WTC11 (cell line): ENCODE measurements around the gene PLCB2. TPM values are rescaled to one million over a fixed set of nuclear protein-coding genes. Genes with fewer than 3 reads are reported as not detected.

Experiments
- ATAC-seq: fragments of 200-7000 bp; cut with Tn5 transposase; 2 replicates; pipeline ENCODE4 v1.10.0; 2021; ENCODE audit warnings: mild to moderate bottlenecking, moderate library complexity
- CTCF ChIA-PET: fragments of 300-600 bp; sonication (Branson Sonifier 250); formaldehyde crosslinking; loops from one replicate; lab custom pipeline; 2021; ENCODE audit warnings: antibody characterized with exemption; lab: Charles Lee
- POLR2A ChIA-PET: fragments of 350-600 bp; sonication (Branson Sonifier 250); formaldehyde crosslinking; loops from one replicate; lab custom pipeline; 2021; ENCODE audit warnings: antibody characterized with exemption; lab: Charles Lee
- DNase-seq: peaks from one replicate; pipeline ENCODE4 v3.0.0; 2021; ENCODE audit warnings: low spot score
- H3K27ac Mint-ChIP-seq: 2 replicates; pipeline ENCODE4 v1.8.0; 2021; ENCODE audit warnings: mixed read lengths
- H3K27me3 Mint-ChIP-seq: 2 replicates; pipeline ENCODE4 v1.8.0; 2021; ENCODE audit warnings: low read depth, mild to moderate bottlenecking, moderate library complexity, mixed read lengths
- H3K36me3 Mint-ChIP-seq: 2 replicates; pipeline ENCODE4 v1.8.0; 2021; ENCODE audit warnings: mixed read lengths
- H3K4me1 Mint-ChIP-seq: 2 replicates; pipeline ENCODE4 v1.8.0; 2022; ENCODE audit warnings: mixed read lengths
- H3K4me3 Mint-ChIP-seq: 2 replicates; pipeline ENCODE4 v1.8.0; 2021; ENCODE audit warnings: mild to moderate bottlenecking, moderate library complexity, mixed read lengths
- H3K9me3 Mint-ChIP-seq: 2 replicates; pipeline ENCODE4 v1.8.0; 2021; ENCODE audit warnings: mixed read lengths
- ATF1 ChIP-seq: sonication (generic); formaldehyde crosslinking; IDR thresholded peaks from 2 replicates; pipeline ENCODE4 v1.8.1; 2023; ENCODE audit warnings: mild to moderate bottlenecking, moderate library complexity, missing genetic modification reagents
- CBFB ChIP-seq: sonication (generic); formaldehyde crosslinking; IDR thresholded peaks from 2 replicates; pipeline ENCODE4 v1.8.1; 2022; ENCODE audit warnings: mild to moderate bottlenecking, low read depth, missing genetic modification reagents
- ELF4 ChIP-seq: sonication (generic); formaldehyde crosslinking; IDR thresholded peaks from 2 replicates; pipeline ENCODE4 v1.8.1; 2022; ENCODE audit warnings: low read depth, mild to moderate bottlenecking, moderate library complexity, missing genetic modification reagents
- EMX1 ChIP-seq: fragments of 250-450 bp; sonication (Bioruptor Pico); IDR thresholded peaks from 2 replicates; pipeline ENCODE4 v1.8.0; 2021; ENCODE audit warnings: mild to moderate bottlenecking
- GTF2I ChIP-seq: fragments of 250-450 bp; sonication (Bioruptor Pico); conservative IDR thresholded peaks from 2 replicates; pipeline ENCODE4 v1.4.0; 2021; ENCODE audit warnings: mild to moderate bottlenecking
- NFYB ChIP-seq: sonication (generic); formaldehyde crosslinking; conservative IDR thresholded peaks from 2 replicates; pipeline ENCODE4 v1.8.0; 2022; ENCODE audit warnings: low read depth, missing genetic modification reagents
- PRRX2 ChIP-seq: fragments of 250-450 bp; sonication (Bioruptor Pico); IDR thresholded peaks from 2 replicates; pipeline ENCODE4 v1.8.0; 2021; ENCODE audit warnings: mild to moderate bottlenecking
- RORB ChIP-seq: fragments of 250-450 bp; sonication (Bioruptor Pico); IDR thresholded peaks from 2 replicates; pipeline ENCODE4 v1.9.0; 2021; ENCODE audit warnings: mild to moderate bottlenecking
- SMAD3 ChIP-seq: sonication (generic); formaldehyde crosslinking; IDR thresholded peaks from 2 replicates; pipeline ENCODE4 v1.8.0; 2022; ENCODE audit warnings: missing genetic modification reagents, mild to moderate bottlenecking, borderline replicate concordance
- TEAD1 ChIP-seq: sonication (generic); formaldehyde crosslinking; IDR thresholded peaks from 2 replicates; pipeline ENCODE4 v1.8.0; 2022; ENCODE audit warnings: mild to moderate bottlenecking, missing genetic modification reagents
- ZNF396 ChIP-seq: fragments of 250-450 bp; sonication (Bioruptor Pico); IDR thresholded peaks from 2 replicates; pipeline ENCODE4 v1.8.0; 2021; ENCODE audit warnings: mild to moderate bottlenecking, moderate library complexity, borderline replicate concordance
- total RNA-seq: library from RNA; stranded (reverse); gene quantifications from 3 replicates; pipeline ENCODE4 v1.2.3, GENCODE V29; 2021
- TF ChIP-seq, protein P1 (sequence below): sonication (generic); formaldehyde crosslinking; IDR thresholded peaks from 2 replicates; pipeline ENCODE4 v1.8.0; 2023; ENCODE audit warnings: missing genetic modification reagents
- TF ChIP-seq, protein P2 (sequence below): sonication (generic); formaldehyde crosslinking; IDR thresholded peaks from 2 replicates; pipeline ENCODE4 v1.8.0; 2022; ENCODE audit warnings: mild to moderate bottlenecking, missing genetic modification reagents
- TF ChIP-seq, protein P3 (sequence below): fragments of 250-450 bp; sonication (Bioruptor Pico); IDR thresholded peaks from 2 replicates; pipeline ENCODE4 v1.9.0; 2021; ENCODE audit warnings: mild to moderate bottlenecking
- TF ChIP-seq, protein P4 (sequence below): sonication (generic); formaldehyde crosslinking; conservative IDR thresholded peaks from 2 replicates; pipeline ENCODE4 v1.8.1; 2023; ENCODE audit warnings: mild to moderate bottlenecking, low read depth, missing genetic modification reagents, moderate library complexity
- TF ChIP-seq, protein P5 (sequence below): sonication (generic); formaldehyde crosslinking; IDR thresholded peaks from 2 replicates; pipeline ENCODE4 v1.8.1; 2023; ENCODE audit warnings: mild to moderate bottlenecking, moderate library complexity, missing genetic modification reagents
- TF ChIP-seq, protein P6 (sequence below): fragments of 250-450 bp; sonication (Bioruptor Pico); IDR thresholded peaks from 2 replicates; pipeline ENCODE4 v1.8.0; 2021; ENCODE audit warnings: mild to moderate bottlenecking

Gene PLCB2
- total RNA-seq, 1 experiment from 2014 or later = 15.2 TPM

DNA sequence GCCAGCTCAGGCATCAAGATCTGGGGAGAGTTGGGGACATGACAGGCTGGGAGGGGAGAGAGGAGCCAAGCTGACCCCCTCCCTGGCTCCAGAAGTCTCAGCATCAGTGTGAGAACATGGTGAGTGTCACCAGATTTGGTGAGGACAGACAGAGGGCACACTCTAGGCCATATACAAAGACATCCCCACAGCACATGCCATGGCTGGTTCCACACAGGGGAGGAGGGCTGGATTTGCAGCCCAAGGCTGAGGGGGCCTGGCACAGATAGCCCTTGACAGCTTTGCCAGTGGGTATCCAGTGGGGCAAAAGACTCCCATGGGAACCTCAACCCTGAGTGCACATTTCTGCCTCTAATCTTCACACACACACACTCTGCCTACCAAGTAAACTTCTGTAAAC lies 14.7 kb downstream of the PLCB2 start:
- Mint-ChIP-seq H3K27me3 (peaks cover 42% of the 10 kb centered on the region), H3K9me3 (no peaks in the 10 kb centered on the region), H3K27ac (no peak overlapping the region), H3K36me3 (no peaks in the 10 kb centered on the region), H3K4me1 (peaks cover 27% of the 10 kb centered on the region), H3K4me3 (no peak overlapping the region)
- POLR2A ChIA-PET = interaction anchor here (1.0 kb wide), 1 partner anchor 8 kb away, joined by 3 read pairs; no protein-coding TSS in a partner anchor
- ATAC-seq (no peak), DNase-seq (no peak)
- CTCF ChIA-PET = interaction anchor here (0.6 to 13.0 kb wide), 6 partner anchors 13 to 160 kb away, joined by 3 to 341 read pairs (median 6); partner anchors contain the start of genes INAFM2 and PLCB2
- TF ChIP-seq NFYB (CRISPR knock-in tag) (no peak), RORB (CRISPR knock-in tag) (no peak), ZNF396 (CRISPR knock-in tag) (no peak), CBFB (no peak), EMX1 (CRISPR knock-in tag) (no peak), PRRX2 (CRISPR knock-in tag) (no peak), GTF2I (CRISPR knock-in tag) (no peak), TEAD1 (CRISPR knock-in tag) (no peak)
- TF ChIP-seq, protein P1, sequence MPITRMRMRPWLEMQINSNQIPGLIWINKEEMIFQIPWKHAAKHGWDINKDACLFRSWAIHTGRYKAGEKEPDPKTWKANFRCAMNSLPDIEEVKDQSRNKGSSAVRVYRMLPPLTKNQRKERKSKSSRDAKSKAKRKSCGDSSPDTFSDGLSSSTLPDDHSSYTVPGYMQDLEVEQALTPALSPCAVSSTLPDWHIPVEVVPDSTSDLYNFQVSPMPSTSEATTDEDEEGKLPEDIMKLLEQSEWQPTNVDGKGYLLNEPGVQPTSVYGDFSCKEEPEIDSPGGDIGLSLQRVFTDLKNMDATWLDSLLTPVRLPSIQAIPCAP (CRISPR knock-in tag) = no peak
- TF ChIP-seq, protein P2, sequence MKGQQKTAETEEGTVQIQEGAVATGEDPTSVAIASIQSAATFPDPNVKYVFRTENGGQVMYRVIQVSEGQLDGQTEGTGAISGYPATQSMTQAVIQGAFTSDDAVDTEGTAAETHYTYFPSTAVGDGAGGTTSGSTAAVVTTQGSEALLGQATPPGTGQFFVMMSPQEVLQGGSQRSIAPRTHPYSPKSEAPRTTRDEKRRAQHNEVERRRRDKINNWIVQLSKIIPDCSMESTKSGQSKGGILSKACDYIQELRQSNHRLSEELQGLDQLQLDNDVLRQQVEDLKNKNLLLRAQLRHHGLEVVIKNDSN = no peak
- TF ChIP-seq, protein P3, sequence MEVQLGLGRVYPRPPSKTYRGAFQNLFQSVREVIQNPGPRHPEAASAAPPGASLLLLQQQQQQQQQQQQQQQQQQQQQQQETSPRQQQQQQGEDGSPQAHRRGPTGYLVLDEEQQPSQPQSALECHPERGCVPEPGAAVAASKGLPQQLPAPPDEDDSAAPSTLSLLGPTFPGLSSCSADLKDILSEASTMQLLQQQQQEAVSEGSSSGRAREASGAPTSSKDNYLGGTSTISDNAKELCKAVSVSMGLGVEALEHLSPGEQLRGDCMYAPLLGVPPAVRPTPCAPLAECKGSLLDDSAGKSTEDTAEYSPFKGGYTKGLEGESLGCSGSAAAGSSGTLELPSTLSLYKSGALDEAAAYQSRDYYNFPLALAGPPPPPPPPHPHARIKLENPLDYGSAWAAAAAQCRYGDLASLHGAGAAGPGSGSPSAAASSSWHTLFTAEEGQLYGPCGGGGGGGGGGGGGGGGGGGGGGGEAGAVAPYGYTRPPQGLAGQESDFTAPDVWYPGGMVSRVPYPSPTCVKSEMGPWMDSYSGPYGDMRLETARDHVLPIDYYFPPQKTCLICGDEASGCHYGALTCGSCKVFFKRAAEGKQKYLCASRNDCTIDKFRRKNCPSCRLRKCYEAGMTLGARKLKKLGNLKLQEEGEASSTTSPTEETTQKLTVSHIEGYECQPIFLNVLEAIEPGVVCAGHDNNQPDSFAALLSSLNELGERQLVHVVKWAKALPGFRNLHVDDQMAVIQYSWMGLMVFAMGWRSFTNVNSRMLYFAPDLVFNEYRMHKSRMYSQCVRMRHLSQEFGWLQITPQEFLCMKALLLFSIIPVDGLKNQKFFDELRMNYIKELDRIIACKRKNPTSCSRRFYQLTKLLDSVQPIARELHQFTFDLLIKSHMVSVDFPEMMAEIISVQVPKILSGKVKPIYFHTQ (CRISPR knock-in tag) = no peak
- TF ChIP-seq, protein P4, sequence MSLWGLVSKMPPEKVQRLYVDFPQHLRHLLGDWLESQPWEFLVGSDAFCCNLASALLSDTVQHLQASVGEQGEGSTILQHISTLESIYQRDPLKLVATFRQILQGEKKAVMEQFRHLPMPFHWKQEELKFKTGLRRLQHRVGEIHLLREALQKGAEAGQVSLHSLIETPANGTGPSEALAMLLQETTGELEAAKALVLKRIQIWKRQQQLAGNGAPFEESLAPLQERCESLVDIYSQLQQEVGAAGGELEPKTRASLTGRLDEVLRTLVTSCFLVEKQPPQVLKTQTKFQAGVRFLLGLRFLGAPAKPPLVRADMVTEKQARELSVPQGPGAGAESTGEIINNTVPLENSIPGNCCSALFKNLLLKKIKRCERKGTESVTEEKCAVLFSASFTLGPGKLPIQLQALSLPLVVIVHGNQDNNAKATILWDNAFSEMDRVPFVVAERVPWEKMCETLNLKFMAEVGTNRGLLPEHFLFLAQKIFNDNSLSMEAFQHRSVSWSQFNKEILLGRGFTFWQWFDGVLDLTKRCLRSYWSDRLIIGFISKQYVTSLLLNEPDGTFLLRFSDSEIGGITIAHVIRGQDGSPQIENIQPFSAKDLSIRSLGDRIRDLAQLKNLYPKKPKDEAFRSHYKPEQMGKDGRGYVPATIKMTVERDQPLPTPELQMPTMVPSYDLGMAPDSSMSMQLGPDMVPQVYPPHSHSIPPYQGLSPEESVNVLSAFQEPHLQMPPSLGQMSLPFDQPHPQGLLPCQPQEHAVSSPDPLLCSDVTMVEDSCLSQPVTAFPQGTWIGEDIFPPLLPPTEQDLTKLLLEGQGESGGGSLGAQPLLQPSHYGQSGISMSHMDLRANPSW = no peak

DNA sequence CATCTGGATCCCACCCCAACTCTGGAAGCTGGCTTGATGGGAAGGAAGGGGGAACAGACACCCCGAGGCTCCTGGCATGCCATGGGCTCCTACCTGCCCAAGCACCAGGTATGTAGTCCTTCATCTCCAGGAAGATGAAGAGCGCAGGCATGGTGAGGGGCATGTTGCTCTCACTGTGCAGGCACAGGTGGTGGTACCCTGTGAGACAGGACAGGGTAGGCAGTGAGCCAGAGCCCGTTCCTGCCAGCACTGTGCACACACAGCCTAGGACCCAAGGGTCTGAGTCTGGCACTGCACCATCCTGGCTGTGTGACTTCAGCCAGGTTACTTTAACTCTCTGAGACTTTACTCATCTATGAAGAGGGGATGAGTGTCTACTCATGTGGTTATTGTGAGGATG lies 15.5 kb downstream of the PLCB2 start:
- no peak for ATAC-seq
- Mint-ChIP-seq H3K9me3 (no peaks in the 10 kb centered on the region), H3K4me3 (no peak overlapping the region), H3K27me3 (peaks cover 42% of the 10 kb centered on the region), H3K36me3 (no peaks in the 10 kb centered on the region), H3K4me1 (peaks cover 27% of the 10 kb centered on the region), H3K27ac (no peak overlapping the region)
- POLR2A ChIA-PET = interaction anchor here (1.4 kb wide), 1 partner anchor 131 kb away, joined by 4 read pairs; the partner anchor contains the start of gene BUB1B
- CTCF ChIA-PET = interaction anchor here (1.6 to 13.0 kb wide), 7 partner anchors 9 to 53 kb away, joined by 6 to 341 read pairs (median 15); partner anchors contain the start of genes ANKRD63 and PLCB2
- TF ChIP-seq ELF4 (CRISPR knock-in tag) = no peak
- TF ChIP-seq, protein P5, sequence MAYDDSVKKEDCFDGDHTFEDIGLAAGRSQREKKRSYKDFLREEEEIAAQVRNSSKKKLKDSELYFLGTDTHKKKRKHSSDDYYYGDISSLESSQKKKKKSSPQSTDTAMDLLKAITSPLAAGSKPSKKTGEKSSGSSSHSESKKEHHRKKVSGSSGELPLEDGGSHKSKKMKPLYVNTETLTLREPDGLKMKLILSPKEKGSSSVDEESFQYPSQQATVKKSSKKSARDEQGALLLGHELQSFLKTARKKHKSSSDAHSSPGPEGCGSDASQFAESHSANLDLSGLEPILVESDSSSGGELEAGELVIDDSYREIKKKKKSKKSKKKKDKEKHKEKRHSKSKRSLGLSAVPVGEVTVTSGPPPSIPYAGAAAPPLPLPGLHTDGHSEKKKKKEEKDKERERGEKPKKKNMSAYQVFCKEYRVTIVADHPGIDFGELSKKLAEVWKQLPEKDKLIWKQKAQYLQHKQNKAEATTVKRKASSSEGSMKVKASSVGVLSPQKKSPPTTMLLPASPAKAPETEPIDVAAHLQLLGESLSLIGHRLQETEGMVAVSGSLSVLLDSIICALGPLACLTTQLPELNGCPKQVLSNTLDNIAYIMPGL (CRISPR knock-in tag) = no peak
- TF ChIP-seq, protein P6, sequence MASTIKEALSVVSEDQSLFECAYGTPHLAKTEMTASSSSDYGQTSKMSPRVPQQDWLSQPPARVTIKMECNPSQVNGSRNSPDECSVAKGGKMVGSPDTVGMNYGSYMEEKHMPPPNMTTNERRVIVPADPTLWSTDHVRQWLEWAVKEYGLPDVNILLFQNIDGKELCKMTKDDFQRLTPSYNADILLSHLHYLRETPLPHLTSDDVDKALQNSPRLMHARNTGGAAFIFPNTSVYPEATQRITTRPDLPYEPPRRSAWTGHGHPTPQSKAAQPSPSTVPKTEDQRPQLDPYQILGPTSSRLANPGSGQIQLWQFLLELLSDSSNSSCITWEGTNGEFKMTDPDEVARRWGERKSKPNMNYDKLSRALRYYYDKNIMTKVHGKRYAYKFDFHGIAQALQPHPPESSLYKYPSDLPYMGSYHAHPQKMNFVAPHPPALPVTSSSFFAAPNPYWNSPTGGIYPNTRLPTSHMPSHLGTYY (CRISPR knock-in tag) = no peak
- no peak for TF ChIP-seq SMAD3 (CRISPR knock-in tag)
- TF ChIP-seq ATF1 (CRISPR knock-in tag) = no peak
- no peak for DNase-seq
